ENCODE results near the gene OAS1.
"Not testable (repeated sequence)": the region's sequence is repeated elsewhere in the genome, so short reads cannot be mapped to it uniquely, and the experiment has no call there.

The OAS1 gene

DNA sequence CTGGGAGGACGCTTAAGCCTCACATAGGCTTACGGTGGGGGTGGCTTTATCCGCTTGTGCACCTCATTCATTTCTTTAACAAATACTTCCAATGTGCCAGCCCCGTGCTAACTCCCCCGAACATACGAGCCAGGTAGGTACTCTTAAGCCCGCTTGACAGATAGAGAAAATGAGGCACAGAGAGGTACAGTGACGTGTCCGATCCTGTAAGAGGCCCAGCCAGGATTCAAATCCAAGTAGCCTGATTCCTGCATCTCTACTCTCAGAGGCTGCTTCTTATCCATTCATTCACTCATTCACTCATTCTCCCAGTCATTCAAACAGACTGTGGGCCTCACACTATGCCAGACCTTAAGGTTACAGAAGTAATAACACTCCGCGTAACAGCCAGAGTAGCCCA is 32.0 kb downstream of the OAS1 start:
- no peak for DNase-seq

- no peak for DNase-seq
Observed at GRCh38 chr12:112939761-112940381, 33.1 kb downstream of the OAS1 start.

DNA sequence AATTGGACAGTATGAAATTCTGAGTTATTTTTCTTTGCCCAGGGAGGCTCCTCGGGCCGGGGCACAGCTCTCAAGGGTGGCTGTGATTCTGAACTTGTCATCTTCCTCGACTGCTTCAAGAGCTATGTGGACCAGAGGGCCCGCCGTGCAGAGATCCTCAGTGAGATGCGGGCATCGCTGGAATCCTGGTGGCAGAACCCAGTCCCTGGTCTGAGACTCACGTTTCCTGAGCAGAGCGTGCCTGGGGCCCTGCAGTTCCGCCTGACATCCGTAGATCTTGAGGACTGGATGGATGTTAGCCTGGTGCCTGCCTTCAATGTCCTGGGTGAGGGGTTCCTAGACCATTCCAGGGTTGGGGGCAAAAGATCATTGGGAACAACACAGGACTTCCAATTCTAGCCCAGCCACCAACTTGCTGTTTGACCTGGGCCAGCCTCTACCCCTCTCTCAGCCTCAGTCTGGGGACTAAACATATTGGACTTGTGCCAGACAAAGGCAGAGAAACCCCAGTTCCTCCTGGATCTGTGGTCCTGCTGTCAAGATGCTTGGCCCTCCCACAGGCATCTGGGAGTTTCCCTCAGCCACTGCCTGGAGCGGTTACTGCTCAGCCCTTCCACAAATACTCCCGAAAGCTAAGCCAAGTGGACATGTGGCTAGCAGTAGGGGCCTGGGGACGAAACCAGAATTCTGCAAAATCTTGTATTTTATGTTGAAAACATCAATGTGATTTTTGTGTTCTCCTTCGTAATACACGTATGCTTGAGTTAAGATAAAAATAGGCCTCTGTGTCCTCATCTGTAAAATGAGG is 35.0 kb downstream of the OAS1 start:
- no peak for DNase-seq

DNA sequence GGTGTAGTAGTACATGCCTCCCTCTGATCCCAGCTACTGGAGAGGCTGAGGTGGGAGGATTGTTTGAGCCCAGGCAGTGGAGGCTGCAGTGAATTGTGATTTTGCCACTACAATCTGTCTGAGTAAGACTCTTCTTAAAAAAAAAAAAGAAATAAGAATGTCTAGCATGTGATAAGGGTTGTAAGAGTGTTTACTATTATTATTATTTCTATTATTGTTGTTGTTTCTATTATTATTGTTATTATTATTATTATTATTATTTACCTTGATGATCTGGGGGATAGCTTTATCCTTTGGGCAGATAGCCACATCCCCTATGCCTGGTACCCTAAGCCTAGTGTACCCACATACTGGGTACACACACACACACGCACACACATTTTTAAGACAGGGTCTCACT is 35.8 kb downstream of the OAS1 start:
- DNase-seq, result no peak

DNA sequence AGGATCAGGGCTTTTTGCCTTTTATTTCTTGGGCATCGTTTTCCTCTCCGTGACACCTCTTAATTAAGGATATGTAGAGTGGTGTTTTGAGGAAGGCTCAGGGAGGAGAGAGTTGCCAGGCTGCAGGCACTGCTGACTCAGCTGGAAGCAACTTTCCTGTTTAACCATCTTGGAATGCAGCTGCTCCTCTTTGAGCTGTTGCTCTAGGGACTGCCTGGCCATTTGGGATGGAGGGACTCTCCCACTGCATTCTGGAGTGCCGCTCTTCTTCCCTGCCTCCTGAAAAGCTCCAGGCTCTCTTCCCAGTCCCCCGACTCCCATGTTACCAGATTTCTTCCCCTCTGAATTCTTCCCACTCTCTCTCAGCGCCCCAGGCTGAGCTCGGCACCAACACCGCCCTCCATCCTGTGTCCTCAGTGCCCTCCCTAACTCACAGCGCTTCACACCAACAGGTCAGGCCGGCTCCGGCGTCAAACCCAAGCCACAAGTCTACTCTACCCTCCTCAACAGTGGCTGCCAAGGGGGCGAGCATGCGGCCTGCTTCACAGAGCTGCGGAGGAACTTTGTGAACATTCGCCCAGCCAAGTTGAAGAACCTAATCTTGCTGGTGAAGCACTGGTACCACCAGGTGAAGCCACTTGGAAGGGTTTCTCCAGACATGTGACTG is 37.4 kb downstream of the OAS1 start:
- DNase-seq, result no peak

- no peak for DNase-seq
Observed at GRCh38 chr12:112945515-112945914, 38.8 kb downstream of the OAS1 start.

DNA sequence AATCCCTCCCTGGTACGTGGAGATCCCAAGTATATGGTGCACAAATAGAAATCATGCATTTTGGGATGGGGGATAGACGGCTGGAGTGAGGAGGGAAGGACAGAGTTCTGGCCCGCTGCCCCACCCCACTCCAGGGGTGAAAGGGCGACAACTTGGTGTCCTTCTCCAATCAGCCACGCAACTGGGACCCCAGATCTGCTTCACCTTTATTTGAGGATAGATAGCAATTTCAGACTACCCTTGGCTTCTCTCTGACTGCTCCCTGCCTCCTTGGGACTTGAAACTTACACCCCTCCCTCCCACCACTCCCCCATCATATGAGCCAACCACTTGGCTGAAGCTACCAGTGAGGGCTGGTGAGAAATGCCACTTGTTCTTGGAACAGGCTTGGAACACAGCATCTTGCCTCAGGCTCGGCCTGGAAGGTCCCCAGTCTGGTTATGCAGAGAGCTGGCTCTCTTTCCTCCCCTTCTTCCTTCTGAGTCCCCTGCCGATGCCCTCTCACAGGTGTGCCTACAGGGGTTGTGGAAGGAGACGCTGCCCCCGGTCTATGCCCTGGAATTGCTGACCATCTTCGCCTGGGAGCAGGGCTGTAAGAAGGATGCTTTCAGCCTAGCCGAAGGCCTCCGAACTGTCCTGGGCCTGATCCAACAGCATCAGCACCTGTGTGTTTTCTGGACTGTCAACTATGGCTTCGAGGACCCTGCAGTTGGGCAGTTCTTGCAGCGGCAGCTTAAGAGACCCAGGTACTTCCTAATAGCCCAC is 39.7 kb downstream of the OAS1 start:
- DNase-seq, result no peak

- no peak for DNase-seq
Observed at GRCh38 chr12:112947314-112947713, 40.6 kb downstream of the OAS1 start.

DNA sequence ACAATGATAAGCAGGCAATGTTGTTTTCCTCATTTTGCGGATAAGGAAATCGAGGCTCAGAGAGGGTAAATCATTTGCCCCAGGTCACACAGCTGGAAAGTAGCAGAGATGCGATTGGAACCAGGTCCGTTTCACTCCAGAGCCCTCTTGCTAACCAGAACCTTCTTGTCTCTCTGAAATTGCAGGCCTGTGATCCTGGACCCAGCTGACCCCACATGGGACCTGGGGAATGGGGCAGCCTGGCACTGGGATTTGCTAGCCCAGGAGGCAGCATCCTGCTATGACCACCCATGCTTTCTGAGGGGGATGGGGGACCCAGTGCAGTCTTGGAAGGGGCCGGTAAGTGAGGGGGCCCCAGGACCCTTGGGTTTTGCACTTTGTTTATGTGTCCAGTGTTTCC is 41.0 kb downstream of the OAS1 start:
- no peak for DNase-seq

DNA sequence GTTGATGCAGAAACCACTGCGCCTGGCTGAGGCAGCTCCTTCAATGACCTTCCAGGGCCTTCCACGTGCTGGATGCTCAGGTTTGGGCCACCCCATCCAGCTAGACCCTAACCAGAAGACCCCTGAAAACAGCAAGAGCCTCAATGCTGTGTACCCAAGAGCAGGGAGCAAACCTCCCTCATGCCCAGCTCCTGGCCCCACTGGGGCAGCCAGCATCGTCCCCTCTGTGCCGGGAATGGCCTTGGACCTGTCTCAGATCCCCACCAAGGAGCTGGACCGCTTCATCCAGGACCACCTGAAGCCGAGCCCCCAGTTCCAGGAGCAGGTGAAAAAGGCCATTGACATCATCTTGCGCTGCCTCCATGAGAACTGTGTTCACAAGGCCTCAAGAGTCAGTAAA is 42.0 kb downstream of the OAS1 start:
- DNase-seq, result no peak

- DNase-seq, result no peak
Observed at GRCh38 chr12:112950701-112951100, 43.9 kb downstream of the OAS1 start.

- DNase-seq, result not testable (repeated sequence)
Observed at GRCh38 chr12:112957125-112957524, 50.4 kb downstream of the OAS1 start.

- no peak for DNase-seq
Observed at GRCh38 chr12:112961074-112961473, 54.3 kb downstream of the OAS1 start.

GRCh38 chr12:112961536-112961935 is 54.8 kb downstream of the OAS1 start:
- DNase-seq, result no peak

GRCh38 chr12:112962561-112962960 is 55.8 kb downstream of the OAS1 start:
- DNase-seq, result no peak

- no peak for DNase-seq
Observed at GRCh38 chr12:112963227-112963861, 56.6 kb downstream of the OAS1 start.

DNA sequence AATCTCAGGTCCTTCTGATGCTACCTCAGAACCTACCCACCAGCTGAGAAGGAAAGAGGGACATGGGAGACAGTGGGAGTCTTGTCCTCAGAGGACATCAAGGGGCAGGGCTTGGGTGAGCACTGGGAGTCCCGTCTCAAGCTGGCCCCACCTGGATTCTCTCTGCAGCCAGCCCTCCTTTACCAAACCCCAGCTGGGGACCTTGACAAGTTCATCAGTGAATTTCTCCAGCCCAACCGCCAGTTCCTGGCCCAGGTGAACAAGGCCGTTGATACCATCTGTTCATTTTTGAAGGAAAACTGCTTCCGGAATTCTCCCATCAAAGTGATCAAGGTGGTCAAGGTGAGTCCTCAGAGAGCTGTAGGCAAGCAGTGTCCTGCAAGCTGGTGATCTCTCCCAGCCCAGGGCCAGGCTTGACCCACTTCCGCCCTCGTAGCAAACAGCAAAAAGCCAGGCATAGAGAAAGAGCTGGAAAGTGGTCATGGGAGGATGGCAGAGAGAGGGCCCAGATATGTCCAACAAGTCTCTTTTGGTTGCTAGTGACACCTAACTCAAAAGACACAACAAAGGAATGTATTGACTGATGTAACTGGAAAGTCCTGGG is 57.4 kb downstream of the OAS1 start:
- DNase-seq, result no peak

GRCh38 chr12:112964915-112965314 is 58.2 kb downstream of the OAS1 start:
- DNase-seq, result no peak

- DNase-seq, result no peak
Observed at GRCh38 chr12:112965643-112966042, 58.9 kb downstream of the OAS1 start.

DNA sequence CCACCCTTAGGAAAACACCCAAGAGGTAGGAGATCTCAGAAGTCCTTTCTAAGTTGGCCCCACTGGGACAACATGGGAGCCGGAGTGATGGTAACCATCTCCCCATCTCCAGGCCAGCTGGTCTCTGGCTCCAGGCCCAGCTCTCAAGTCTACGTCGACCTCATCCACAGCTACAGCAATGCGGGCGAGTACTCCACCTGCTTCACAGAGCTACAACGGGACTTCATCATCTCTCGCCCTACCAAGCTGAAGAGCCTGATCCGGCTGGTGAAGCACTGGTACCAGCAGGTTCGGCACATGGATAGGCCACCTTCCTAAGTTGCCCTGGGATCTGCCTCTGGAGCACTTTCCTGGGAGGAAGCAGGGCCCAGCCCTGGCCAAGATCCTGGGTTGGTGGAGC is 60.5 kb downstream of the OAS1 start:
- DNase-seq, result no peak

GRCh38 chr12:112967858-112968257 is 61.1 kb downstream of the OAS1 start:
- DNase-seq, result no peak

All from NCI-H526 (cell line).